T follicular helper cell (primary cell): Measurements from ENCODE around the gene COMMD1.
"Not testable (repeated sequence)": the region's sequence is repeated elsewhere in the genome, so short reads cannot be mapped to it uniquely, and the experiment has no call there.

Experiments used
- DNase-seq: peaks from one replicate; pipeline ENCODE4 v3.0.0-alpha.2; 2020; ENCODE audit warnings: low read depth

The COMMD1 gene

GRCh38 chr2:61966087-61966727, 60.7 kb downstream of the COMMD1 start:
- no peak for DNase-seq

- DNase-seq = no peak
Observed at GRCh38 chr2:61967262-61967661, 61.8 kb downstream of the COMMD1 start.

- no peak for DNase-seq
Observed at GRCh38 chr2:61969376-61969775, 63.9 kb downstream of the COMMD1 start.

DNA sequence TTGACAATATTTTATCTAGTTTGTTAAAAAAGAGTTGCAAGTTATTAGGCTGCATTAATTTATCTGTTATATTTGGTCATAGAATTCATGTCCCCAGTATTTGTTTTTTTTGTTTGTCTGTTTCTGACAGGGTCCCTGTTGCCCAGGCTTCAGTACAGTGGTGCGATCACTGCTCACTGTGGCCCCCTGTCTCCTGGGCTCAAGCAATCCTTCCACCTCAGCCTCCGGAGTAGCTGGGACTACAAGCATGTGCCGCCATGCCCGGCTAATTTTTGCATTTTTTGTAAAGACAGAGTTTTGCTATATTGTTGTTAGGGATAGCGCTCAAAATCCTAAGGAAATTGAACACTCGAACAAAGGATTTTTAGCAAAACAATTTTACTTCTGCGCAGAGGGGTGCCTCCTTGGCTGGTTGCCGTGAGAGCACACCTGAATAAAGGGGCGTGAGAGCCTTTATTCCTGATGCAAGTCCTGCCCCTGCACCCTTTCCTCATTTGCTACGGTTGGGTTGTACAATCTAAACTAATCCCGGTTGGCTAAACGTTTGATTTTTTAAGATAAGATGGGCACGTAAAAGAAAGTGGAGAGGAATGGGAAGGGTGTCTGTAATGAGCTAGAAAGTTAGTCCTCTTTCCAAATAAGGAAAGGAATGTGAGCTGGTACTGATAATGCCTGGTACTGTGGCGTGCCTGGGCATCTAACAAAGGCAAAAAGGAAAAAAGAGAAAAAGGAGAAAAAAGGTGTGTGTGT, 65.5 kb downstream of the COMMD1 start:
- DNase-seq = no peak

GRCh38 chr2:61978522-61978921, 73.0 kb downstream of the COMMD1 start:
- no peak for DNase-seq

DNA sequence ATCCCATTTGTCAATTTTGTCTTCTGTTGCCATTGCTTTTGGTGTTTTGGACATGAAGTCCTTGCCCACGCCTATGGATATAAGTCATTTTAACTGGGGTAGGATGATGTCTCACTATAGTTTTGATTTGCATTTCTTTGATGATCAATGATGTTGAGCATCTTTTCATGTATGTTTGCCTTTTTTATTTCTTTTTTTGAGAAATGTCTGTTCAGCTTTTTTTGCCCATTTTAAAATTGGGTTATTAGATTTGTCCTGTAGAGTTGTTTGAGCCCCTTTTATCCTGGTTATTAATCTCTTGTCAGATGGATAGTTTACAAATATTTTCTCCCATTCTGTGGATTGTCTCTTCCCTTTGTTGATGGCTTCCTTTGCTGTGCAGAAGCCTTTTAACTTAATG, 75.3 kb downstream of the COMMD1 start:
- no peak for DNase-seq

DNA sequence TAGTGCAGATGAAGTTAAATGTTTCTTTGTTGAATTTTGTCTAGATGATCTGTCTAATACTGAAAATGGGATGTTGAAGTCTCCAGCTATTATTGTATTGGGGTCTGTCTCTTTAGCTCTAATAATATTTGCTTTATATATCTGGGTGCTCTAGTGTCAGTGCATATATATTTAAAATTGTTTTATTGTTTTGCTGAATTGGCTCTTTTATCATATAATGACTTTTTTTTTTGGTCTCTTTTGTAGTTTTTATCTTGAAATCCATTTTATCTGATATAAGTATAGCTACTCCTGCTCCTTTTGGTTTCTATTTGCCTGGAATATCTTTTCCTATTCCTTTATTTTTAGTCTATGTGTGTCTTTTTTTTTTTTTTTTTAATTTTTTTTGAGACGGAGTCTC, 79.2 kb downstream of the COMMD1 start:
- no peak for DNase-seq

- no peak for DNase-seq
Observed at GRCh38 chr2:61988462-61989366, 83.2 kb downstream of the COMMD1 start.

- no peak for DNase-seq
Observed at GRCh38 chr2:61993422-61994024, 88.0 kb downstream of the COMMD1 start.

DNA sequence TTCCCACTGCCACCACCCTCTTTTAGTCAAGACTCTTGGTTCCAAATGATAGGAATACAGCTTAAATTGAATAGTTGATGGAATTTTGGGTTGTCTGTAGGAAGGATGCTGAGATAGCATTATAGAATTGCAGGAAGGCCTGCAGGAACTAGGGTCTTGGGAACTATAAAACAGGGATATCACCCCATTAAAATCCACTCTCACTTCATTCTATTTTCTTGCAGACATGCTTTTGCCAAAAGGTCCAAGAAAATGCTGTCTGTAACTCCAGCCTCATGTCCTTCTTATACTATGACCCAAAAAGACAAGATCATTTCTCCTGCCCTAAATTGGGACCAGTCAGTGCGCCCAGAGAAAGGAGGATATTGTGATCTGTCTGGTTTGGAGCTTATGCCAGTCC, 89.1 kb downstream of the COMMD1 start:
- DNase-seq = no peak

GRCh38 chr2:61995065-61995464, 89.6 kb downstream of the COMMD1 start:
- DNase-seq = no peak

GRCh38 chr2:61995515-61995914, 90.0 kb downstream of the COMMD1 start:
- DNase-seq = no peak

DNA sequence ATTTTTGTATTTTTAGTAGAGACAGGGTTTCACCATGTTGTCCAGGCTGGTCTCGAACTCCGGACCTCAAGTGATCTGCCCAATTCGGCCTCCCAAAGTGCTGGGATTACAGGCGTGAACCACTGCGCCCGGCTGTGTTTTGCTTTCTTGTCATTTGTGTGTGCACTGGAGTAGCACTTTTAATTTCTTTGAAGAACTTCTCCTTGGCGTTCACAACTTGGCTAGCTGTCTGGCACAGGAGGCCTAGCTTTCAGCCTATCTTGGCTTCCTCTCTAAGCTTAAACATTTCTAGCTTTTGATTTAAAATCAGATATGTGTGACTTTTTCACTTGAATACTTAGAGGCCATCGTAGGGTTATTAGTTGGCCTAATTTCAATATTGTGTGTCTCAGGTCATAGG, 93.0 kb downstream of the COMMD1 start:
- DNase-seq = no peak

GRCh38 chr2:62000538-62000937, 95.1 kb downstream of the COMMD1 start:
- no peak for DNase-seq

GRCh38 chr2:62001431-62001830, 96.0 kb downstream of the COMMD1 start:
- DNase-seq = no peak

- not testable (repeated sequence) for DNase-seq
Observed at GRCh38 chr2:62004428-62004827, 99.0 kb downstream of the COMMD1 start.

GRCh38 chr2:62007555-62007954, 102.1 kb downstream of the COMMD1 start:
- no peak for DNase-seq

DNA sequence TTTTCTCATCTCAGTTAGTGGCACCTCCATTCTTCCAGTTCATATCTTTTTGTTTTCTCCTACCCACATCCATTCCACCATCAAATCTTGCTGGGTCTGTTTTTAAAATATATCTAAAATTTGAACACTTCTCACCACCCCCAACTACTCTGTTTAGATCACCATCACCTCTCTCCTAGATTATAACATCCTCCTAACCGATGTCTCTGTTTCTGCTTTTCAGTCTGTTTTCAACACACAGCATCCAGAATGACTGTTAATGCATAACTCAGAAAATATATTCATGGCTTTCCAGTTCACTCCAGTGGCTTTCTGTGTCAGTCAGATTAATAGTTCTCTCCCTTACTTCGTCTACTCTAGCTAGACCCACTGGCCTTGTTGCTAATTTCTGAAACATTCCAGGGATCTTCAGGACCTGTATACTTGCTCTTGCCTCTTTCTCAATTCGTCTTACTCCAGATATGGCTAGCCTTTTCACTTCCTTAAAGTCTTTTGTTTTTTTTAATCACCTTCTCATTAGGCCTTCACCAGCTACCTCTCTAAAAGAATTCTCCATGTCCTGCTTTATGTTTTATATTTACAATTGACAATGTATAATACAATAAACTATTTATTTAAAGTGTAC, 105.3 kb downstream of the COMMD1 start:
- DNase-seq = no peak

GRCh38 chr2:62013641-62014040, 108.2 kb downstream of the COMMD1 start:
- DNase-seq = no peak

- no peak for DNase-seq
Observed at GRCh38 chr2:62014102-62014501, 108.6 kb downstream of the COMMD1 start.

GRCh38 chr2:62016957-62017356, 111.5 kb downstream of the COMMD1 start:
- DNase-seq = no peak

DNA sequence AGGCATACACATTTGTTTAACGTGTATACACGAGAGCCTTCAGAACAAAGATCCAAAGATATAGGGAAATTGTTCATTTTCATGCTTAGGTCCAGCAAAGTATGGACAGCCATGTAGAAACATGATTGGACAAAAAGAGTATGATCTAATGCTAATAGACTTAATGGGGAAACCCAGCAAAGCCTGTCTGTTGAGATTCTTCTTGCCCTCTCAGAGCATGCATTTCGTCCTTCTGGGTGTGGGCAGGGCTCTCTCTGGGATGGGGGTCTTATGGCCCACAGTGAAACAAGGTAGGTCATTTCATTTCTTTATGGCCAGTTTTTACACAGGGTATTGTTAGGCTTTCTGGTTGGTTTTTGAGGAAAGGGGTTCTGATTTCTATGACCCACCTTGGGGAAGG, 124.4 kb downstream of the COMMD1 start:
- DNase-seq = no peak
